Smooth muscle cell (in vitro differentiated cells): ENCODE results near the gene MIA. TPM values are rescaled to one million over a fixed set of nuclear protein-coding genes. Genes with fewer than 3 reads are reported as not detected.
"Not testable (repeated sequence)": the region's sequence is repeated elsewhere in the genome, so short reads cannot be mapped to it uniquely, and the experiment has no call there.

Source experiments
- DNase-seq: peaks from one replicate; lab custom pipeline; 2025; ENCODE audit not compliant: unreplicated experiment; lab: John Stamatoyannopoulos, UW
- H2AFZ ChIP-seq: fragments of 200-600 bp; sonication (generic); 2 replicates; pipeline ENCODE4 v1.6.0; 2016; ENCODE audit warnings: antibody characterized with exemption, low read depth, mild to moderate bottlenecking
- H3F3A ChIP-seq: fragments of 200-600 bp; sonication (generic); 2 replicates; pipeline ENCODE4 v1.6.0; 2017; ENCODE audit warnings: antibody characterized with exemption, low read depth
- H3K27ac ChIP-seq: fragments of 200-600 bp; sonication (generic); 2 replicates; pipeline ENCODE4 v1.5.1; 2016; ENCODE audit warnings: low read depth, mild to moderate bottlenecking
- H3K27me3 ChIP-seq: fragments of 200-600 bp; sonication (generic); 2 replicates; pipeline ENCODE4 v1.6.1; 2016; ENCODE audit warnings: low read depth, mild to moderate bottlenecking
- H3K36me3 ChIP-seq: fragments of 200-600 bp; sonication (generic); 2 replicates; pipeline ENCODE4 v1.5.1; 2016; ENCODE audit warnings: low read depth
- H3K4me1 ChIP-seq: fragments of 200-600 bp; sonication (generic); 2 replicates; pipeline ENCODE4 v1.5.1; 2016; ENCODE audit warnings: low read depth
- H3K4me2 ChIP-seq: fragments of 200-600 bp; sonication (generic); 2 replicates; pipeline ENCODE4 v1.6.0; 2016; ENCODE audit warnings: mild to moderate bottlenecking
- H3K4me3 ChIP-seq: fragments of 200-600 bp; sonication (generic); 2 replicates; pipeline ENCODE4 v1.5.1; 2016; ENCODE audit warnings: mild to moderate bottlenecking
- H3K79me2 ChIP-seq: fragments of 200-600 bp; sonication (generic); 2 replicates; pipeline ENCODE4 v1.6.0; 2016; ENCODE audit warnings: low read depth, mild to moderate bottlenecking
- H3K9ac ChIP-seq: fragments of 200-600 bp; sonication (generic); 2 replicates; pipeline ENCODE4 v1.6.0; 2016; ENCODE audit warnings: low read depth
- H3K9me3 ChIP-seq: fragments of 200-600 bp; sonication (generic); replicated peaks from 2 replicates; pipeline ENCODE4 v1.5.1; 2016; ENCODE audit warnings: low read depth
- H4K20me1 ChIP-seq: fragments of 200-600 bp; sonication (generic); 2 replicates; pipeline ENCODE4 v1.6.0; 2016; ENCODE audit warnings: low read depth
- CTCF ChIP-seq: fragments of 200-600 bp; sonication (generic); IDR thresholded peaks from 2 replicates; pipeline ENCODE4 v1.5.1; 2017; ENCODE audit warnings: borderline replicate concordance, mild to moderate bottlenecking, antibody characterized with exemption; ENCODE audit not compliant: insufficient read depth, poor library complexity, severe bottlenecking
- WGBS: methylation state at CpG from one replicate; pipeline ENCODE4 v1.1.7; 2016; ENCODE audit warnings: low lambda C conversion rate; 5-methylcytosine and 5-hydroxymethylcytosine counted together
- polyA plus RNA-seq: library from polyadenylated mRNA; unstranded; fragments of >200 nt; fragmentation: Nextera tagmentation; extraction: Ambion mirVana; gene quantifications from 2 replicates; pipeline ENCODE4 v1.2.1, GENCODE V29; 2016
- total RNA-seq: library from RNA; depleted of rRNA; stranded (reverse); fragments of >200 nt; gene quantifications from 2 replicates; pipeline ENCODE4 v1.2.3, GENCODE V29; 2014

The MIA gene
- 3.8 TPM in 1 of 2 replicates, not detected in the other for total RNA-seq
- 2.4 and 4.0 TPM in 2 replicates for polyA plus RNA-seq

- Histone ChIP-seq H3K4me2 (peak within 1 kb of the TSS; percentile 19), H3K79me2 (no peaks in the 10 kb centered on the region), H3K4me3 (no peak within 1 kb of the TSS), H3K9ac (no peak within 1 kb of the TSS), H3K4me1 (peaks cover 4% of the 10 kb centered on the region), H3K27me3 (no peaks in the 10 kb centered on the region), H4K20me1 (no peaks in the 10 kb centered on the region), H3K27ac (no peak within 1 kb of the TSS), H3K36me3 (no peaks in the 10 kb centered on the region), H2AFZ (no peak within 1 kb of the TSS), H3K9me3 (no peaks in the 10 kb centered on the region), H3F3A (peaks cover 7% of the 10 kb centered on the region)
- TF ChIP-seq CTCF = no peak
- DNase-seq = no peak
- WGBS = 52% methylated on average over 9 of the region's 9 CpGs
Measured at GRCh38 chr19:40774916-40775631, at the start of gene MIA. Gene MIA (plus strand): TSS chr19:40775521. CDS start chr19:40775543, 22 bp downstream.

GRCh38 chr19:40726279-40726678 lies 49.0 kb upstream of the MIA start:
- no peak for TF ChIP-seq CTCF

GRCh38 chr19:40730065-40730464 lies 45.3 kb upstream of the MIA start:
- not testable (repeated sequence) for H3F3A ChIP-seq, H3K4me3 ChIP-seq, H2AFZ ChIP-seq, H3K4me2 ChIP-seq, H3K27me3 ChIP-seq, DNase-seq, H3K9me3 ChIP-seq, H3K27ac ChIP-seq, H3K4me1 ChIP-seq, H3K9ac ChIP-seq
- peaks cover 24% of the 10 kb centered on the region for H3K36me3 ChIP-seq
- 96% methylated on average over 5 of the region's 5 CpGs for WGBS
- H3K79me2 ChIP-seq = peaks cover 18% of the 10 kb centered on the region
- peaks cover 68% of the 10 kb centered on the region for H4K20me1 ChIP-seq

More at GRCh38 chr19:40726279-40726678, 49.0 kb upstream of the MIA start:
- H2AFZ ChIP-seq = no peak overlapping the region
- H3K79me2 ChIP-seq = peaks cover 54% of the 10 kb centered on the region
- H3K36me3 ChIP-seq = peaks cover 24% of the 10 kb centered on the region
- no peak overlapping the region for H3K4me2 ChIP-seq
- H3K27ac ChIP-seq = no peak overlapping the region
- DNase-seq = no peak
- no peaks in the 10 kb centered on the region for H3K4me1 ChIP-seq
- H3K9me3 ChIP-seq = no peaks in the 10 kb centered on the region
- no peak overlapping the region for H3K4me3 ChIP-seq
- 93% methylated on average over 4 of the region's 4 CpGs for WGBS
- no peak overlapping the region for H3K9ac ChIP-seq
- peaks cover 85% of the 10 kb centered on the region for H4K20me1 ChIP-seq
- no peaks in the 10 kb centered on the region for H3K27me3 ChIP-seq
- H3F3A ChIP-seq = no peaks in the 10 kb centered on the region

- not testable (repeated sequence) for H3K9me3 ChIP-seq, H3K4me3 ChIP-seq, H3K27me3 ChIP-seq, H3K79me2 ChIP-seq, H3K4me1 ChIP-seq, H3K27ac ChIP-seq, DNase-seq, H3K4me2 ChIP-seq, H2AFZ ChIP-seq, H3K9ac ChIP-seq, H3F3A ChIP-seq
- H4K20me1 ChIP-seq = peaks cover 49% of the 10 kb centered on the region
- 98% methylated on average over 16 of the region's 16 CpGs for WGBS
- peaks cover 20% of the 10 kb centered on the region for H3K36me3 ChIP-seq
Measured at GRCh38 chr19:40732304-40732703, 43.0 kb upstream of the MIA start.
